GM12892 (cell line): ENCODE data around the gene BNC1.

Experiments
- DNase-seq: peaks from one replicate; pipeline ENCODE4 v3.0.0; 2011; ENCODE audit not compliant: insufficient read length
- FAIRE-seq: peaks from 2 replicates; lab custom pipeline; 2011; peaks lifted over from hg19 to GRCh38; lab: Jason Lieb, UNC
- POLR2A ChIP-seq: IDR thresholded peaks from 2 replicates; pipeline ENCODE4 v1.6.1; 2011; ENCODE audit warnings: low read depth, low read length, control low read depth
- POLR2AphosphoS5 ChIP-seq: IDR thresholded peaks from 2 replicates; pipeline ENCODE4 v1.6.1; 2011; ENCODE audit warnings: low read depth, low read length, control low read depth
- TAF1 ChIP-seq: IDR thresholded peaks from 2 replicates; pipeline ENCODE4 v1.6.1; 2011; ENCODE audit warnings: low read depth, mild to moderate bottlenecking, control low read depth, low read length, borderline replicate concordance

The BNC1 gene

DNA sequence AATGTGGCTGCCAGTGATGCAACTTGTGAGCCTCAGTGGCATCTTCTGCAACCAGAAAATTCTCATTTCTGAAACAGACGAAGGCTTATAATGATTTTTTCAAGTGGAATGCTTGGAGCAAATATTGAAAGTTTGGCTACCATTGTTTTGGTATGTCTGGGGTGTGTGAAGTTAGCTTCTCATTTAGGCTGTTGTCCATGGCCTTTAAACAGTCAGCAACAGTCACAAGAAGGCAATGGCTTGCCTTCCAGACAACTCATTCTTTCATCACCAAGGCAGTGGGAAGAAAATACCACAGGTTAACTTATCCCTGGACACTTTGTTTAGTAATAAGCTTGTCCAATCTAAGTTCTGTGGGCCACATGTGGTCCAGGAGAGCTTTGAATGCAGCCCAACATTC, 4.7 kb upstream of the BNC1 start:
- FAIRE-seq (no peak), DNase-seq (no peak)
- TF ChIP-seq POLR2A, result no peak
- TF ChIP-seq TAF1, result no peak
- TF ChIP-seq POLR2AphosphoS5, result no peak

- FAIRE-seq, result no peak
Observed at GRCh38 chr15:83288381-83288801, 3.9 kb upstream of the BNC1 start.

DNA sequence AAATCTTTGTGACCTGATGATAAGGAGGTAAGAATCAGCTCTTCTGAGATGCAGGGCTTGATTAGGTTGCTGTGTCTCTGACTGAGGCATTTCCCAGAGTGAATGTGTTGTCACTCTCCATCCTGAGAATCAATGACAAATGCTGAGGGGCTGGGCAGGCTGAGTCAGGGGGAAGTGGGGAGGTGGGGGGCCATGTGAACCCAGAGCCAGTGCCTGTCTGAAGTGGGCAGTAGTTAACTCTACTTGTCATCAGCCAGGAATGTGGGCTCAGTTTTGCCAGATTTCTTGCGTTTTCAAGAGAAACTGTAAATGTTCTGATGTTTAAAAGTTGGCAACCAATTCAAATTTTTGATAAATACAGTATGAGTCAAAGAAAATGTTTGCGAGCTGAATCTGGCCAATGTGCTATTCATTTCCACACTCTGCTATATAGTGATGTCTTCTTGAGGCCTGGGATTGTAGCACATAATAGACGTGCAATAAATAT, 3.1 kb upstream of the BNC1 start:
- no peak for FAIRE-seq
- DNase-seq, result no peak
- TF ChIP-seq TAF1 (no peak), POLR2A (no peak), POLR2AphosphoS5 (no peak)

More at GRCh38 chr15:83288381-83288801, 3.9 kb upstream of the BNC1 start:
- DNase-seq, result no peak
- TF ChIP-seq TAF1 (no peak), POLR2AphosphoS5 (no peak), POLR2A (no peak)

GRCh38 chr15:83285979-83286553, 1.6 kb upstream of the BNC1 start:
- no peak for FAIRE-seq
- TF ChIP-seq POLR2A, result no peak
- no peak for TF ChIP-seq POLR2AphosphoS5
- TF ChIP-seq TAF1, result no peak
- no peak for DNase-seq

- FAIRE-seq (no peak), DNase-seq (no peak)
- TF ChIP-seq TAF1 (no peak), POLR2AphosphoS5 (no peak), POLR2A (no peak)
Observed at GRCh38 chr15:83285284-83285978, 967 bp upstream of the BNC1 start.

GRCh38 chr15:83283813-83284558, 478 bp downstream of the BNC1 start:
- DNase-seq (no peak), FAIRE-seq (no peak)
- no peak for TF ChIP-seq POLR2AphosphoS5
- no peak for TF ChIP-seq TAF1
- TF ChIP-seq POLR2A, result no peak

- DNase-seq (no peak), FAIRE-seq (no peak)
- no peak for TF ChIP-seq TAF1
- TF ChIP-seq POLR2A, result no peak
- no peak for TF ChIP-seq POLR2AphosphoS5
Observed at GRCh38 chr15:83283138-83283812, 1.2 kb downstream of the BNC1 start.

DNA sequence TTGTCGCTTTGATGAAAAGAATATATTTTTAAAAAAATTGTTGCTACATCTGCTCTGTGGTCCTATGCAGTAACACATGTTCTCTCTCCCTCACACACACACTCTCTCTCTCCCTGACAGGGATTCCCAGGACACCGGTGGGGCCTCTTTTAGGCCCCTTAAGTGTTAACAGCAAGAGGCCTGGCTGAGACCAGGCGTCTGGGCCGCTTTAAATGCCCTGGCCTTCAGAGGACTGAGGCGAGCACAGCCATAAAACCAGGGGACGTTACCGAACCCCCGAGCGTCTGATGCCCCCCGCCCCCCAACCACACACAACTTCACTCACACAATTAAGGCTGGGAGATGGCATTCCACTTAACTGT, 1.7 kb downstream of the BNC1 start:
- TF ChIP-seq POLR2AphosphoS5, result no peak
- FAIRE-seq, result no peak
- no peak for DNase-seq

GRCh38 chr15:83282141-83282540, 2.3 kb downstream of the BNC1 start:
- TF ChIP-seq TAF1, result no peak
- no peak for TF ChIP-seq POLR2AphosphoS5
- no peak for TF ChIP-seq POLR2A
- no peak for FAIRE-seq
- no peak for DNase-seq

DNA sequence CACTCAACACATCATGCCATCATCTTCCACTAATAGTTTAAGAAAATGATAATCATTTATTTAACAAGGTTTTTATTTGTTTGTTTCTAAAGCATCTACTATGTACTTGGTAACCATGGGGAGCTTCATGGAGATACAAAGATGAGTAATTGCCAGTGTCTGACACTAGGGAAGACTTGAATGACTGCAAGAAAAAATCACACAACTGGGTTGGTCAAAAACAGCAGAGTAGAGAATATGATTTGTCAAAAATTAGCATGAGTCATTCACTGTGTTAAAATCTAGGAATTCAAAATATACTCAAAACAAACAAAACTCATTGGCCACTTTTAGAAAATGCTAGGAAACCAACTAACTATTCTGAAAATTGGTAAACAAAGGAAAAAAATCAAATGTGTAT, 6.3 kb downstream of the BNC1 start:
- FAIRE-seq (no peak), DNase-seq (no peak)
- TF ChIP-seq TAF1 (no peak), POLR2A (no peak), POLR2AphosphoS5 (no peak)

GRCh38 chr15:83276661-83277060, 7.8 kb downstream of the BNC1 start:
- DNase-seq (no peak), FAIRE-seq (no peak)
- no peak for TF ChIP-seq POLR2AphosphoS5
